ENCODE results near the gene MICAL2. TPM values are rescaled to one million over a fixed set of nuclear protein-coding genes. Genes with fewer than 3 reads are reported as not detected.

MICAL2 gene
- polyA plus RNA-seq, 1 experiment: 135 TPM

GRCh38 chr11:12099132-12099873 lies 11.1 kb upstream of the MICAL2 start:
- no peaks in the 10 kb centered on the region for H3K27me3 ChIP-seq (ENCODE audit: control insufficient read depth, insufficient read depth, low read length)
- DNase-seq (ENCODE audit: low read depth): no peak
- H3K36me3 ChIP-seq (ENCODE audit: control insufficient read depth, insufficient read depth, low read length): no peaks in the 10 kb centered on the region
- POLR2A ChIA-PET: interaction anchor here (0.8 kb wide), 1 partner anchor 13 kb away, joined by 4 read pairs; no protein-coding TSS in a partner anchor
- CTCF ChIA-PET: interaction anchor here (1.4 to 2.1 kb wide), 3 partner anchors 11 to 136 kb away, joined by 4 to 6 read pairs (median 5); no protein-coding TSS in a partner anchor
- H3K4me3 ChIP-seq (ENCODE audit: low read depth, low read length): no peak overlapping the region
- peak; percentile 21; the same call in 1 of the 2 replicates for TF ChIP-seq CTCF (IDR thresholded peaks at IDR 0.05; ENCODE audit: insufficient read depth, low read depth, low read length)

- no peak overlapping the region for H3K4me3 ChIP-seq (ENCODE audit: low read depth, low read length)
- no peaks in the 10 kb centered on the region for H3K27me3 ChIP-seq (ENCODE audit: control insufficient read depth, insufficient read depth, low read length)
- CTCF ChIA-PET: no interaction called here
- POLR2A ChIA-PET: no interaction called here
- DNase-seq (ENCODE audit: low read depth): no peak
- TF ChIP-seq CTCF (IDR thresholded peaks at IDR 0.05; ENCODE audit: insufficient read depth, low read depth, low read length): no peak
- no peaks in the 10 kb centered on the region for H3K36me3 ChIP-seq (ENCODE audit: control insufficient read depth, insufficient read depth, low read length)
Measured at GRCh38 chr11:12100429-12100828, 10.0 kb upstream of the MICAL2 start.

GRCh38 chr11:12100841-12101242 lies 9.5 kb upstream of the MICAL2 start:
- no peak for DNase-seq (ENCODE audit: low read depth)
- ChIA-PET POLR2A (no interaction called here), CTCF (no interaction called here)
- Histone ChIP-seq H3K4me3 (ENCODE audit: low read depth, low read length) (no peak overlapping the region), H3K27me3 (ENCODE audit: control insufficient read depth, insufficient read depth, low read length) (no peaks in the 10 kb centered on the region), H3K36me3 (ENCODE audit: control insufficient read depth, insufficient read depth, low read length) (no peaks in the 10 kb centered on the region)
- TF ChIP-seq CTCF (IDR thresholded peaks at IDR 0.05; ENCODE audit: insufficient read depth, low read depth, low read length): no peak

GRCh38 chr11:12101318-12101717 lies 9.1 kb upstream of the MICAL2 start:
- H3K27me3 ChIP-seq (ENCODE audit: control insufficient read depth, insufficient read depth, low read length): no peaks in the 10 kb centered on the region
- TF ChIP-seq CTCF (IDR thresholded peaks at IDR 0.05; ENCODE audit: insufficient read depth, low read depth, low read length): no peak
- no peak for DNase-seq (ENCODE audit: low read depth)
- CTCF ChIA-PET: interaction anchor here (0.7 to 3.7 kb wide), 2 partner anchors 54 to 170 kb away, joined by 3 to 18 read pairs; no protein-coding TSS in a partner anchor
- POLR2A ChIA-PET: no interaction called here
- H3K4me3 ChIP-seq (ENCODE audit: low read depth, low read length): no peak overlapping the region
- no peaks in the 10 kb centered on the region for H3K36me3 ChIP-seq (ENCODE audit: control insufficient read depth, insufficient read depth, low read length)

- H3K27me3 ChIP-seq (ENCODE audit: control insufficient read depth, insufficient read depth, low read length): no peaks in the 10 kb centered on the region
- ChIA-PET POLR2A (interaction anchor here (0.6 kb wide), 1 partner anchor 144 kb away, joined by 6 read pairs; no protein-coding TSS in a partner anchor), CTCF (interaction anchor here (0.7 to 3.7 kb wide), 5 partner anchors 10 to 180 kb away, joined by 3 to 18 read pairs (median 4); no protein-coding TSS in a partner anchor)
- H3K36me3 ChIP-seq (ENCODE audit: control insufficient read depth, insufficient read depth, low read length): no peaks in the 10 kb centered on the region
- no peak overlapping the region for H3K4me3 ChIP-seq (ENCODE audit: low read depth, low read length)
- no peak for DNase-seq (ENCODE audit: low read depth)
- 0 out of 2 replicates have a peak, but pooled peaks have one; percentile 15 for TF ChIP-seq CTCF (IDR thresholded peaks at IDR 0.05; ENCODE audit: insufficient read depth, low read depth, low read length)
Measured at GRCh38 chr11:12102588-12103410, 7.6 kb upstream of the MICAL2 start.

Data from BJ (cell line).